IPS DF 19.7 (cell line): Measurements from ENCODE around the gene LMTK2.

Experiments used
- DNase-seq: peaks from one replicate; pipeline ENCODE4 v3.0.0-alpha.2; 2013; ENCODE audit warnings: low read depth, low spot score

Gene LMTK2

DNA sequence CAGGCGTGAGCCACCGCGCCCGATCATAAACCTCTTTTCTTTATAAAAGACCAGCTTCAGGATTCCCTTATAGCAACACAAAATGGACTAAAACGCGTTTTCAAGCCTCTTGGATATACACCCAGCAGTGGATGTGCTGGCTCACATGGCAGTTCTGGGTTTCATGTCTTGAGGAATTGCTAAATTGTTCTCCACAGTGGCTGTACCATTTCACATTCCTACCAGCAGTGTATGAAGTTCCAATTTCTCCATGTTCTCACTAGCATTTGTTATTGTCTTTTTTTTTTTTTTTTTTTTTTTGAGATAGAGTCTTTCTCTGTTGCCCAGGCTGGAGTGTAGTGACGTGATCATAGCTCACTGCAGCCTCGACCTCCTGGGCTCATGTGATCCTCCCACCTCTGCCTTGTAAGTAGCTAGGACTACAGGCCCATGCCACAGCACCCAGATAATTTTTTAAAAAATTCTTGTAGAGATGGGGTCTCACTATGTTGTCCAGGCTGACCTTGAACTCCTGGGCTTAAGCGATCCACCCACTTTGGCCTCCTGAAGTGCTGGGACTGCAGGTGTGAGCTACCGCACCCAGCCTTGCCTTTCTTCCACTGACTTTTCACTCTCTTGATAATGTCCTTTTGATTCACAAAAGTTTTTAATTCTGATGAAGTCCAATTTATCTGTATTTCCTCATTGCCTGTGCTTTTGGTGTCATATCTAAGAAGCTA is 127.9 kb downstream of the LMTK2 start:
- DNase-seq, result no peak

DNA sequence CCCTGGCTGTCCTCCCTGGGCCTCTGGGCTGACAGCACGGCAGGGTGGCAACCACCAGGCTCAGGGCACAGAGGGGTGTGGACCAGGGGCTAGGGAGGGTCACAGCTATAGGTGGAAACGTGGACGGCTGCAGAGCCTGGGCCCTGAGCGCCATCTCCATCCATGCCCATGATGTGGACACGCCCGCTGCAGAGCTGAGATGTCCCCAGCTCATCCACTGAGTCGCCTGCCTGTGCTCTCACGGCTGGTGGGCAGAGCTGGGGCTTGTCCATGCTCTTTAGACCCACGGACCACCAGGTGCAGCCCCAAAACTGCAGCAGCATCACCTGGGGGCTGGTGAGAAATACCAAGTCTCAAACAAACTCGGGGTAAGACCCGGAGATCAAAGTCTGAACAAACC is 129.2 kb downstream of the LMTK2 start:
- DNase-seq, result no peak

DNA sequence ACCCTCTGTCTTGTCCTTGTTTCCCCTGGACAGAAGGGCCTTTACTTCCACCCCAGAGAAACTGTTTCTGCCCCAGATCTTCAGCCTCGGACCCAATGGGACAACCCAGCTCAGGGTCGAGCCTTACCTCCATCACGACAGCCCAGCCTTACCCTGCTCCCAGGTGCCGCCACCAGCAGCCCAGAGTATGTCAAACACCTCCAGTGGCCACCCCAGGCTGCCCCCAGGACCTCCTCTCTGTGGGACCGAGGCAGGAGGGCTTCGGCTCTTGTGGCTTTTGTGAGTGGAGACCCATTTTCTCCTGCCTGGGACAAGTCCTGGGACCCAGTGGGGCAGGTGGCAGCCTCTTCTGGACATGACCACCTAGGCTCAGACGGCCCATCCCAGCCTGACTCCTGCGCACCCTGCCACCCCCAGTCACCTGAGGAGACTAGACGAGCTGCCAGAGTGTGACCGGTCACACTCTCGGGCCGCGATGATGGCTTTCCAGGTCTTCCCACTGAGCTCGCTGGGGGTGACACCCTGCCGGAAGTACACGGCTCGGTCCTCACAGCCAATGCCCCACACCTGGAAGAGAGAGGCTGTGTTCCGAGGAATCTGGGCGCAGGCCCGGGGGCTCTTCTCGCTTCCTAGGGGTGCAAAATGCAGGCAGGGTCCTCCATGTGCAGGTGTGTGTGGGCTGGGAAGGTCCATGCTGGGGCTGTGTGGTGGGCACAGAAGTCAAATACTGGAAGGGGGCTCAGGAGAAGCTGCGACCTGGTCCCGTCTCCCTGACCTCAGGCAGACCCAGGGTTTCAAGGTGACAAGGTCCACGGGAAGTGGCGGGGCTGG is 129.9 kb downstream of the LMTK2 start:
- no peak for DNase-seq

DNA sequence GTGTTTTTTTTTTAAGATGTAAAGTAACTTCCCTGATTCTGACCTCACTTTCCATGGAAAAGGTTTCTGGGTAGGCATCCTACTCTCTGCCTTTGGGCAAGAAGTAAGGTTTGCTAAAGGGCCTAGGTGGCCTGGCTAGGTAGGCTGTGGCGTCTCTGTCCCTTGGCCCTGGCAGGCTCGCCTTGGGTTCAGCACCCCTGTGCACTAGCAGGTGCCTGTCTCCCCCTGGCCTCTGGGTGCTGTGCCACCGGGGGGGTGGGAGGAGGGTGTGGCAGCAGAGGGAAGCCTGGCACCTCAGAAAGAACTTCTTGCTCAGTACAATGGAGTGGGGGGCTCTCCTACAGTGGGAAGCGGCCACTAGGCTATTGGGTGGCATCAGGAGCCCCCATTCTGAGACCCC is 131.4 kb downstream of the LMTK2 start:
- no peak for DNase-seq

DNA sequence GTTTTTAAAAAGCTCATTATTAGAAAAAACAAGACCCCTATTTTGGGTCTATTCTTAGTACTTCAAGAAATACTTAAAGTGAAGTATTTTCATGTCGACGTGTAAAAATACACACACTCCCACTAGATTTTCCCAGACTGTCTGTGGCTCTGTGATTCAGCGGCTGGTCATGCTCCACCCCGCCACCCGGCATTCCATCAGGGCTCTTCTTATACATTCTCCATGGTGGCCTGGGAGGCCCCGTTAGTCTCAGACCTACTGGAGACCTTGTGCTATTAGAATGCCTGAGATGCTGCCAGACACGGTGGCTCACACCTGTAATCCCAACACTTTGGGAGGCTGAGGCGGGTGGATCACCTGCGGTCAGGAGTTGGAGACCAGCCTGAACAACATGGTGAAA is 132.3 kb downstream of the LMTK2 start:
- DNase-seq, result no peak

DNA sequence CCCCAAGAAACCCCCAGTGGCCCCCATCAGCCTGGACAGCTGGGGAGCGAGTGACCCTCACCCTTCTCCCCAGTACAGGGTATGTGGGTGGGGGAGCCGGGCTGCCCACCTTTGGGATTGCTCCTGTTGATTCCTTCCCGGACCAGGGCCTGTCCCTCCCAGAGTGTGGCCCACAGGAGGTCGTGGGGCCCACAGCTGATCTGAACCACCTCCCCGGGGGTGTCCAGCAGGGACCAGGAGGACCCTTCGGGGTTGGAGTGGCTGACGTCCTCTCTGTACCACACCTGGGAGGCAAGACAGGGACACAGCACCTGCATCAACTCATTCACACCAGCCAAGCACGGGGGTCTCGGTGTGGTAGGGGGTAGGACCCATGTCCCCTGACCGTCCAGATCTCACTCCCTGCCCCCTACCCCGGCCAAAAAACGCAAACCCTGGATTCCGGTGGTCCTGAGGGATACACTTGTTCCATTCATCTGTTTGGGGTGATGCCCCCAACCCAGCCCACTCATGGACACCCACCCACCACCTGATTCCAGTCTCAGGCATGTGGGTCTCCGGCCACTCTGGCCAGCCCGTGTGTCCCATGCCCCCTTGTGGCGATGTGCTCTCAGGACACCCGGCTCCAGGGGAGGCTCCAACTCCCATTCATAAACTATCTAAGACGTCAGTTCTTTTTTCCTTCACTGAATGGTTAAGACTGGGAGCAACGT is 134.5 kb downstream of the LMTK2 start:
- no peak for DNase-seq

DNA sequence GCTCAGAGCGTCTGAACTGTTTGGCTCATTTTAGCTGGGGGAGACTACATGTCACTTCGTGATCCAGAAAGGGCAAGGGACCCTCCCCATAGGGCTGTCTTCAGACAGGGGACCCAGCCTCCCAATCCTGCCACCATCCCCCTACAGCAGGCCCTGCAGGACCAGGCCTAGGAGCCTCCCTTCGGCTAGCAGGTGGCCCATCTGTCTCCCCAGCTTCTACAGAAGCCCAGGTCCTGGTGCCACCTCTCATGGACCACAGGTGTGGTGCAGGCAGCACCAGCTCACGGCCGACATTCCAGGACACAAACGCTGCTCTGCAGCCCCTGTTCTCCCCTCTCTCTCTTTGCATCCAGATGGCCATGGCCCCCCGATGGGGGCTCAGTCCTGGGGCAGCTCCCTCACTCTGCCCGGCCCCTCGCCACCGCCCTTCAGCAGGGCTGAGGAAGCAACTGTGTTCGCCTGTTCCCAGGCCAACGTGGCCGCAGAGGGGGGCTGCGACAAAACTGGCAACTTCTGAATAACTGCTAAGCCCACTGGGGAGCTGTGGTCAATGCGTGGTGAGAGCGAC is 135.1 kb downstream of the LMTK2 start:
- DNase-seq, result no peak

DNA sequence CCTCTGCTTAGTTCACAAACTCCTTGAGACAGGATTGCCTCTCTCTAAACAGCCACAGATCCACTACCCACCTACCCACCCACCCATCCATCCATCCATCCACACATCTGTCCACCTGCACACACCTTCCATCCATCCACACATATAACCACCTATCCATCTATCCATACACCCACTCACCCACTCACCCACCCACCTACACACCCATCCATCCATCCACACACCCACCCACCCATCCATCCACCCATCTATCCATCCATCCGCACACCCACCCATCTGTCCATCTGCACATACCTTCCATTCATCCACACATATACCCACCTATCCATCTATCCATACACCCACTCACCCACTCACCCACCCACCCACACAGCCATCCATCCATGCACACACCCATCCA is 135.7 kb downstream of the LMTK2 start:
- no peak for DNase-seq

DNA sequence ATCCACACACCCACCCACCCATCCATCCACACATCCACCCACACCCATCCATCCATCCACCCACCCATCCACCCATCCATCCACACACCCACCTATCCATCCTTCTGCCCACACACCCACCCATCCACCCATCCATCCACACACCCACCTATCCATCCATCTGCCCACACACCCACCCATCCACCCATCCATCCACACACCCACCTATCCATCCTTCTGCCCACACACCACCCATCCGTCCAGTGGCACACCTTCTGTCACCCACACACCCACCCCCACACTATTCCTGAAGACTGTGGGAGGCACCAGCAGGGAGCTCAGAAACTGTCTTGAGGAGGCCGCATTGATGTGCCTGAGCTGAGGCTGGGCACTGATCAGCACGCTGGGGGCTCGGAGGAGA is 136.3 kb downstream of the LMTK2 start:
- DNase-seq, result no peak

DNA sequence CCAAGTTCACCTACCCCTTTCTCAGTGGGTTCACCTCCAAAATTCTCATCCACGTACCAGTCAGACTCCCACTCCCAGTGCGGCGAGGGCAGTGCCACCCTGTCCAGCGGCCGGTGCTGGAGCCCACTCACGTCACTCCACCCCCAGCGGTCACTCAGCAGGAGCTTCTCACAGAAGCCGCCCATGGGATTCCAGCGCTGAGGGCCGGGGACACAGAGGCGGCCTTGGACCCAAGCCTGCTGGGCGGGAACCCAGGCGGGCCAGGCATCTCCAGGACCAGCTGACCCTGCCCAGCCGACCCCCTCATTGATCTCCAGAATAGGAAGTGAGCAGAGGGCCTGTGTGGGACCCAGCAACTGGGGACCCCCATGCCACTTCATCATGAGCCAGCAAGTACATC is 138.2 kb downstream of the LMTK2 start:
- no peak for DNase-seq

DNA sequence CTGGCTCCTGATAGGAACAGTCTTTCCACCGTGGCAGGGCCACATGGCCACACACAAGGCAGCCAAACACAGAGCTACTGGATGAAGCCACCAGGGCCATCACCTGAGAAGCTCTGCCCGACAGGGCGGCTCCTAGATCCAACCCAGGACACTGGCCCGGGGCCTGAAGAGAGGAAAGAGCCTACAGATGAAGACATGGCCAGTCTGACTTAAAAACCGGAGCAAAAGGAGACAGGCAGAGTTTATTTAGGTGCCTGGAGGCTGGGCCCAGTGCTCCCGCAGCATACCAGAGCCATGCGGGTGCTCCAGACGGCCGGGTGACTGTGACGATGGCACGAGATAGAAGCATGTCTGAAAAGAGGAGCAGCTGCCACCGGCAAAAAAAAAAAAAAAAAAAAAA is 141.5 kb downstream of the LMTK2 start:
- DNase-seq, result no peak

DNA sequence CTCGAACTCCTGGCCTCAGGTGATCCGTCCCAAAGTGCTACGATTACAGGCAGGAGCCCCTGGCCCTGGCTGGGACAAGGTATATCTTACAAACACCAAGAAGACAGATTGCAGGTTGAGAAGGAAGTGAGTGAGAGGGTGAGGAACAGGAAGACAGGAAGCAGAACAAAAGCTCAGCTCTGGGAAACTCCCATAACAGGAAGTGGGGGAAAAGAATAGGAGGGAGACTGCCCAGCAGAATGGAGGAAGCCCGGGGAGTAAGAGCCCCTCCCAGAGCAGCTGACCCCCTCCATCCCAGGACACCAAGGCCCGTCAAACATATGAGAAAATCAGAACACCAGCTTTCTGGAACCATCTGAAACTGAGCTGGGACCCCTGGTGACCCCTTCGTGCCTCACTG is 142.4 kb downstream of the LMTK2 start:
- DNase-seq, result no peak

DNA sequence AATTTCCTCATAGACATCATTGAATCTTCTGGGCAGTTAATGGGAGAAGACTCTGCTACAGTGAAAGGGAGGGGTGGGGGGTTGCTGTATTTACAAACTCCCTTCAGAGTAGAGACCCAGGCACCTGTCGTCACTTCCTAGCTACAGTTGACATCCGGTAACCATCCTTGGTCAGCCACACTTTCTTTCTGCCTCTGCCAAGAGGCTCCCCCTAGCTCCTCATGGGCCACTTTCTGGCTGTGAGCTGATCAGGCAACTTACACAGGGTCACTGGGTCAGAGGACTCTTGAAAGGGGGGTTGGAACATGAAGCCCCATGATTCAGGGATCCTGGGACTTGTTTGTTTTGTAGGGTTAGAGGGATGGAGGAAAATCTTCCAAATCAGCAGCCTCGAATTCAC is 144.1 kb downstream of the LMTK2 start:
- DNase-seq, result no peak

DNA sequence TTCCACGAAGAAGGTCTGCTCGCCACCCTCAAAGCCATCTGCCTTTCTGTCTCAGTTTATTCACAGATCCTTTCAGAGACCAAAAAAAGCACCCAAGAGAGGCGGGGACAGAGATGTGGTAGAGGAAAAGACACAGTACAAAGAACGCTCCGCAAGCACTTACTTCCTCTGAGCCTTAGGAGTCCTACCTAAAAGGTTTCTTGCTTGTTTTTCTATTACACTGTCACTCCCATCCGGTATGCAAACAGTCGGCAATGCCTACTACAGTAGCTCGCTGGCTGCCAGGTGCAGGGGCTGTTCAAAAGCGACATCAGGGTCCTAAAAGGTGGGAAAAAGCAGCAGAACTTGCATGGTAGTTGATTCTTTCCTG is 144.6 kb downstream of the LMTK2 start:
- no peak for DNase-seq

DNA sequence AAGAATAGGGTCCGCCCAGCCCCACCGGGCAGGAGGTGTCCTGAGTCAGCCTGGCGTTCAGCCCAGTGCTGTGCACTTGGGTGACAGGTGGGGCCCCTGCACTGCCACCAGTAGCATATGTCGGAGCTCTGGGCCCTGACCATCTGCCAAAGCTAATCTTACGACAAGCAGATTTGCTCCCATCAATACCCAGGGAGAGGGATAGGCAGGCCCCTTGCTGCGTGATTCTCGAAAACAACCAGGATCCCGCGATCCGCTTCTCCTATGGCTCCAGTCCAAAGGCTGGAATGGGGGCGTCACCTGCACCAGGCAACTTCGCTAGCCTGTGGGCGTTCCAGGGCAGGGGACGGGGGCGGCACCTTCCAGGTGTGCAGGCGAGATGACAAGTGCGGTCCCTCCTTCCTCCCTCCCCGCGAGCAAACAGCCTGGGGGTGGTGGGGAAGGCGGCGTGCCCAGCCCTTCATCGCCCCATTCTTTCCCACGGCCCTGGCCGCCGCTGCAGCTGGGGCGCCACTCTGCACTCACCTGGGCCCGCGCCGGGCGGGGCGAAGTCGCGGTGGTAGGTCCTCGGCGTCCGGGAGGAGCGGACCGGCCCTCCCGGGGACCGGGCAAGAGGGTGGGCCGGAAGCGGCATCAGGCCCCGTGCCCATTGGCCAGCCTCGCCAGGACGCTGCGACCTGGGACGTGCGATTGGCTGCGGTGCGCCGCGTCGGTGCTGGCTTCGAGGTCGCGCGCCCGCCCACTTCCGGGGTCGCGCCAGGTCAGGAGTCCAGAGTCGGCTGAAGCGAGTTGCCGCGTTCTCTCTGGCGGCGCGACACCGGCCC is 145.2 kb downstream of the LMTK2 start, which contains the start of gene TECPR1:
Gene TECPR1, minus strand, starts transcription at position 632 of the 824 bp plus-strand sequence. CDS start 6,086 bp downstream, outside the sequence.
- peak; percentile 73 for DNase-seq

DNA sequence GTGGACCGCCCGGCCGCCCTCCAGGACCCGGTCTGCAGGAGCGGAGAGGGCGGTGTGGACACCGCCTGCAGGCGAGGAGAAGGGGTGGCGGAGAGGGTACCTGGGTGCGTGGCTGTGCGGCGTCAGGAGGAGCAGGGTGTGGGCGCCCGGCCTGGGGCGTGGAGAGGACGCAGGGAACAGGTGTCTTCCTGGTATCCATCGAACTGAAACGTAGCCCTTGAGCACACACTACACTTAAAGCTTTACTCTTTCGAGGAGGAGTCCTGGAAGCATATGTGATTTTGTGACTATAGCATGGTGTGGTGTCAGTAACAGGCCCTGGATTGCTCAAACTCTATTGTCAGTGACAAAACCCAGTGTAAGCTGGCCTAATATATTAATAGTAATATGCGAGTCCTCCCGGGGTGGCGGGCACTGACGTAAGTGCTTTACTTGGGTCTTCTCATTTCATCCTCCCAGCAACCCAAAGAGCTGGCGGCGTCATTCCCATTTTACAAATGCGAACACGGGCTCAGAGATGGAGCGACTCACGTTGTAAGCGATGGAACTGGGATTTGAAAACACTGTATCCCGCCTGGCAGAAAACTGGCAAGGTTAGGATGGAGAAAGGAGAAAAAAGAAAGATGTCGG is 145.9 kb downstream of the LMTK2 start:
- no peak for DNase-seq

DNA sequence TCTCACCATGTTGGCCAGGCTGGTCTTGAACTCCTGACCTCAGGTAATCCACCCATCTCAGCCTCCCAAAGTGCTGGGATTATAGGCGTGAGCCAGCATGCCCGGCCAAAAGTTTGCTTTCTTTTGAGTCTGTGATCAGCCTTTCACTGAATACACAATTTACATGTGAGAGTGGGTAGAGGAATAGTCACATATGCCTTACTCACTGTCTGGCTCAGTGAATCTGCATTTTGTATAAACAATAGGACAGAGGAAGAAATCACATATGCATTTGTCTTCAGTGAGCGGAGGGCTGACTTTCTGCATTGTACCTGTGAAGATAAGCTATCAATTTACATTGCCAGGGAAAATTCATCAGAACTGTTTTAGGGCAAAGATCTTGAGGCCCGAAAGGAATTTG is 147.9 kb downstream of the LMTK2 start:
- no peak for DNase-seq

DNA sequence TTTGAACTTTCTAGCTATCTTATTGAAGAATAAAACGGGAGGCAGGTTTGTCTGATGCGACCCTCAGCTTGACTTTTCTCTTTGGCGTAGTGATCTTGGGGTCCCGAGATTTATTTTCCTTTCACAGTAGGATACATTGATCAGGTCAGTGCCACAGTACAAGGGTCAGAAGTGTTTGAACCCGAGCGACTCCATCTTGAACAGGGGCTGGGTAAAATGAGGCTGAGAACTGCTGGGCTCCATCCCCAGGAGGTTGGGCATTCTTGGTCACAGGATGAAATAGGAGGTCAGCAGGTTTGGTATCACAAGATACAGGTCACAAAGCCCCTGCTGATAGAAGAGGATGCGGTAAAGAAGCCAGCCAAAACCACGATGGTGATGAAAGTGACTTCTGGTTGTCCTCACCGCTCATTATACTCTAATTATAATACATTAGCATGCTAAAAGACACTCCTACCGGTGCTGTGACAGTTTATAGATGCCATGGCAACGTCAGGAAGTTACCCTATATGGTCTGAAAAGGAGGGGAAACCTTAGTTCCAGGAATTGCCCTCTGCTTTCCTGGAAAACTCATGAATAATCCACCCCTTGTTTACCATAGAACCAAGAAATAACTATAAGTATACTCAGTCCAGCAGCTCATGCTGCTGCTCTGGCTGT is 148.4 kb downstream of the LMTK2 start:
- DNase-seq, result no peak

DNA sequence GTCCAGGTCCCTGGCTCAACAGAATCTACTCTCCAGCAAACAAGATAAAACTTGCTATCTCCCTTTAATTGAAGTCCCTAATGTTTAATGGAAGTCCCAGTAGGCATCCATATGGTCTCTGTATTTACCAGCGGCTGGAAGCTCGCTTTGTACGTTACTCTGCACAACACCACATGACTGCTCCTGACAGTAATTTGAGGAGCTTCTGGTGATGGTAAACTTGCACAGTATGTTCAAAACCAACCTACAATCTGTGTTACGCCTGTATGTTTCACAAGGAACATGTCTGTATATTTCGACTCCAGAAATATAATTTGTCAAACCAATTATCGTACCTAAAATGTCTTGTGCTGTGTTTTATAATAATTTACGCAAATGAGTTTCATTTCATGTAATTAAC is 149.8 kb downstream of the LMTK2 start:
- DNase-seq, result no peak

DNA sequence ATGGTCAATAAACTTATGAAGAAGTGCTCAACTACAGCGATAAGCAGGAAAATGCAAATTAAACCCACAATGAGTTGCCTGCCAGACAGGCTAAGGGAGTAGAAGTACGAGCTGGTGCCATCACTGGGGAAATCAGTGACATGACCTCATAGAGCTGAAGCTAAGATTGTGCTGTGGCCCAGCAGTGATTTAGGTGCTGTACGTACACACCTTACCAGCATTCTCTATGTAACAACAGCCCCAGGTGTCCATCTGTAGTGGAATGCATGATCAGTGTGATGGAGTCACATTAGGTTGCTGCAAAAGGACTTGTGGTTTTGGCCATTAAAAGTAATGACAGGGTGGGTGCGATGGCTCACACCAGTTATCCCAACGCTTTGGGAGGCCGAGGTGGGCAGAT is 151.0 kb downstream of the LMTK2 start:
- no peak for DNase-seq
